Liver (tissue), 3 donors: ENCODE data around the gene EHMT1.

Experiments
- EGR1 ChIP-seq, 2 donors: IDR thresholded peaks; 2 replicates each; pipeline ENCODE4 v1.6.1; 2016 to 2018; ENCODE audit warnings: antibody characterized with exemption in 2 of 2, low read depth in 2 of 2
- FOXA1 ChIP-seq: IDR thresholded peaks from 2 replicates; pipeline ENCODE4 v1.6.1; 2016; ENCODE audit warnings: antibody characterized with exemption
- GABPA ChIP-seq, 2 donors: IDR thresholded peaks in 1 of 2; conservative IDR thresholded peaks in 1 of 2; 2 replicates each; pipeline ENCODE4 v1.6.1; 2016; ENCODE audit warnings: antibody characterized with exemption in 2 of 2, mild to moderate bottlenecking in 1 of 2, moderate library complexity in 1 of 2
- JUND ChIP-seq, 2 donors: IDR thresholded peaks; 2 replicates each; pipeline ENCODE4 v1.6.1; 2016; ENCODE audit warnings: antibody characterized with exemption in 2 of 2
- RAD21 ChIP-seq, 2 donors: IDR thresholded peaks; 2 replicates each; pipeline ENCODE4 v1.6.1; 2016; ENCODE audit warnings: antibody characterized with exemption in 2 of 2, mild to moderate bottlenecking in 2 of 2
- RXRA ChIP-seq, 2 donors: IDR thresholded peaks; 2 replicates each; pipeline ENCODE4 v1.6.1; 2017 to 2018; ENCODE audit warnings: antibody characterized with exemption in 2 of 2, mild to moderate bottlenecking in 1 of 2
- SP1 ChIP-seq: IDR thresholded peaks from 2 replicates; pipeline ENCODE4 v1.6.1; 2018; ENCODE audit warnings: antibody characterized with exemption, mild to moderate bottlenecking
- YY1 ChIP-seq: IDR thresholded peaks from 2 replicates; pipeline ENCODE4 v1.6.1; 2016; ENCODE audit warnings: antibody characterized with exemption, mild to moderate bottlenecking
- TF ChIP-seq, protein P1 (sequence below): IDR thresholded peaks from 2 replicates; pipeline ENCODE4 v1.6.1; 2016; ENCODE audit warnings: antibody characterized with exemption
- TF ChIP-seq, protein P2 (sequence below): fragments of 150-350 bp; IDR thresholded peaks from 2 replicates; pipeline ENCODE4 v1.5.1; 2017; ENCODE audit warnings: improper control_type of control experiment, low read depth, low read length; ENCODE audit not compliant: missing input control
- TF ChIP-seq, protein P3 (sequence below): IDR thresholded peaks from 2 replicates; pipeline ENCODE4 v1.6.1; 2016; ENCODE audit warnings: antibody characterized with exemption
- TF ChIP-seq, protein P4 (sequence below): IDR thresholded peaks from 2 replicates; pipeline ENCODE4 v1.6.1; 2016; ENCODE audit warnings: antibody characterized with exemption, mild to moderate bottlenecking
- donor health status: healthy.
- donor health status: healthy.

DNA sequence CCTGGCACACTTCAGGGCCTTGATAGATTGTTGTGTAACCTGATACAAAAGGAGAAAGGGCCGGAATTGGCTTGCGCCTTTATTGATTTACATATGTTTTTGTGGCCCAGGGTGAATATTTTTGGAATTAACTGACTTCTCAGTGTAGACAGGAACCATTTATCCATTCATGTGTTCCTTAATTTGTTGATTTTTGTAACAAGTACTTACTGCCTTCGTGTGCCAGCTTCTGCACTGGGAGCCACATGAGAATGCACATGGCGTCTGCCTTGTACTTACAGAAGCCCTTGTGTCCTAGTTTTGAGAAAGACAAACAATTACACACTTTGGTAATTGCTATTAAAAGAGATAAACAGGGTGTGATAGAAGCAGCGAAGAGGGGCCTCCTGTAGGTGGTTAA is 26.4 kb downstream of the EHMT1 start:
- TF ChIP-seq, protein P1, sequence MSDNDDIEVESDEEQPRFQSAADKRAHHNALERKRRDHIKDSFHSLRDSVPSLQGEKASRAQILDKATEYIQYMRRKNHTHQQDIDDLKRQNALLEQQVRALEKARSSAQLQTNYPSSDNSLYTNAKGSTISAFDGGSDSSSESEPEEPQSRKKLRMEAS = no peak
- TF ChIP-seq, protein P2, sequence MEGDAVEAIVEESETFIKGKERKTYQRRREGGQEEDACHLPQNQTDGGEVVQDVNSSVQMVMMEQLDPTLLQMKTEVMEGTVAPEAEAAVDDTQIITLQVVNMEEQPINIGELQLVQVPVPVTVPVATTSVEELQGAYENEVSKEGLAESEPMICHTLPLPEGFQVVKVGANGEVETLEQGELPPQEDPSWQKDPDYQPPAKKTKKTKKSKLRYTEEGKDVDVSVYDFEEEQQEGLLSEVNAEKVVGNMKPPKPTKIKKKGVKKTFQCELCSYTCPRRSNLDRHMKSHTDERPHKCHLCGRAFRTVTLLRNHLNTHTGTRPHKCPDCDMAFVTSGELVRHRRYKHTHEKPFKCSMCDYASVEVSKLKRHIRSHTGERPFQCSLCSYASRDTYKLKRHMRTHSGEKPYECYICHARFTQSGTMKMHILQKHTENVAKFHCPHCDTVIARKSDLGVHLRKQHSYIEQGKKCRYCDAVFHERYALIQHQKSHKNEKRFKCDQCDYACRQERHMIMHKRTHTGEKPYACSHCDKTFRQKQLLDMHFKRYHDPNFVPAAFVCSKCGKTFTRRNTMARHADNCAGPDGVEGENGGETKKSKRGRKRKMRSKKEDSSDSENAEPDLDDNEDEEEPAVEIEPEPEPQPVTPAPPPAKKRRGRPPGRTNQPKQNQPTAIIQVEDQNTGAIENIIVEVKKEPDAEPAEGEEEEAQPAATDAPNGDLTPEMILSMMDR = no peak
- TF ChIP-seq JUND (IDR thresholded peaks at IDR 0.05) (no peak), EGR1 (IDR thresholded peaks at IDR 0.05; ENCODE audit: low read depth in 2 of 2) (no peak), SP1 (no peak), GABPA (IDR thresholded peaks at IDR 0.05 in 1 of 2, conservative IDR thresholded peaks at IDR 0.05 in 1 of 2) (no peak), FOXA1 (no peak), YY1 (no peak), RAD21 (IDR thresholded peaks at IDR 0.05) (no peak), RXRA (IDR thresholded peaks at IDR 0.05) (no peak)
- TF ChIP-seq, protein P3, sequence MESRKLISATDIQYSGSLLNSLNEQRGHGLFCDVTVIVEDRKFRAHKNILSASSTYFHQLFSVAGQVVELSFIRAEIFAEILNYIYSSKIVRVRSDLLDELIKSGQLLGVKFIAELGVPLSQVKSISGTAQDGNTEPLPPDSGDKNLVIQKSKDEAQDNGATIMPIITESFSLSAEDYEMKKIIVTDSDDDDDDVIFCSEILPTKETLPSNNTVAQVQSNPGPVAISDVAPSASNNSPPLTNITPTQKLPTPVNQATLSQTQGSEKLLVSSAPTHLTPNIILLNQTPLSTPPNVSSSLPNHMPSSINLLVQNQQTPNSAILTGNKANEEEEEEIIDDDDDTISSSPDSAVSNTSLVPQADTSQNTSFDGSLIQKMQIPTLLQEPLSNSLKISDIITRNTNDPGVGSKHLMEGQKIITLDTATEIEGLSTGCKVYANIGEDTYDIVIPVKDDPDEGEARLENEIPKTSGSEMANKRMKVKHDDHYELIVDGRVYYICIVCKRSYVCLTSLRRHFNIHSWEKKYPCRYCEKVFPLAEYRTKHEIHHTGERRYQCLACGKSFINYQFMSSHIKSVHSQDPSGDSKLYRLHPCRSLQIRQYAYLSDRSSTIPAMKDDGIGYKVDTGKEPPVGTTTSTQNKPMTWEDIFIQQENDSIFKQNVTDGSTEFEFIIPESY = no peak
- TF ChIP-seq, protein P4, sequence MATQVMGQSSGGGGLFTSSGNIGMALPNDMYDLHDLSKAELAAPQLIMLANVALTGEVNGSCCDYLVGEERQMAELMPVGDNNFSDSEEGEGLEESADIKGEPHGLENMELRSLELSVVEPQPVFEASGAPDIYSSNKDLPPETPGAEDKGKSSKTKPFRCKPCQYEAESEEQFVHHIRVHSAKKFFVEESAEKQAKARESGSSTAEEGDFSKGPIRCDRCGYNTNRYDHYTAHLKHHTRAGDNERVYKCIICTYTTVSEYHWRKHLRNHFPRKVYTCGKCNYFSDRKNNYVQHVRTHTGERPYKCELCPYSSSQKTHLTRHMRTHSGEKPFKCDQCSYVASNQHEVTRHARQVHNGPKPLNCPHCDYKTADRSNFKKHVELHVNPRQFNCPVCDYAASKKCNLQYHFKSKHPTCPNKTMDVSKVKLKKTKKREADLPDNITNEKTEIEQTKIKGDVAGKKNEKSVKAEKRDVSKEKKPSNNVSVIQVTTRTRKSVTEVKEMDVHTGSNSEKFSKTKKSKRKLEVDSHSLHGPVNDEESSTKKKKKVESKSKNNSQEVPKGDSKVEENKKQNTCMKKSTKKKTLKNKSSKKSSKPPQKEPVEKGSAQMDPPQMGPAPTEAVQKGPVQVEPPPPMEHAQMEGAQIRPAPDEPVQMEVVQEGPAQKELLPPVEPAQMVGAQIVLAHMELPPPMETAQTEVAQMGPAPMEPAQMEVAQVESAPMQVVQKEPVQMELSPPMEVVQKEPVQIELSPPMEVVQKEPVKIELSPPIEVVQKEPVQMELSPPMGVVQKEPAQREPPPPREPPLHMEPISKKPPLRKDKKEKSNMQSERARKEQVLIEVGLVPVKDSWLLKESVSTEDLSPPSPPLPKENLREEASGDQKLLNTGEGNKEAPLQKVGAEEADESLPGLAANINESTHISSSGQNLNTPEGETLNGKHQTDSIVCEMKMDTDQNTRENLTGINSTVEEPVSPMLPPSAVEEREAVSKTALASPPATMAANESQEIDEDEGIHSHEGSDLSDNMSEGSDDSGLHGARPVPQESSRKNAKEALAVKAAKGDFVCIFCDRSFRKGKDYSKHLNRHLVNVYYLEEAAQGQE = no peak
